Uterus (tissue), 2 donors: ENCODE measurements around the gene KRT73.

Source experiments
- CTCF ChIP-seq, 4 experiments: fragments of 200-600 bp in 2 of 4; fragments of 450-650 bp in 2 of 4; sonication (generic) in 2 of 4; IDR thresholded peaks; one replicate each; pipeline ENCODE4 v1.5.1; 2016 to 2019; ENCODE audit warnings: antibody characterized with exemption in 4 of 4, mild to moderate bottlenecking in 2 of 4, moderate library complexity in 1 of 4
- POLR2A ChIP-seq, 2 donors: fragments of 450-650 bp; IDR thresholded peaks; one replicate each; pipeline ENCODE4 v1.6.1; 2016; ENCODE audit warnings: antibody characterized with exemption in 2 of 2, mild to moderate bottlenecking in 1 of 2, moderate library complexity in 1 of 2

- TF ChIP-seq CTCF (IDR thresholded peaks at IDR 0.05), result no peak
- TF ChIP-seq POLR2A (IDR thresholded peaks at IDR 0.05), result no peak
These were observed 32.2 kb upstream of the KRT73 start for GRCh38 chr12:52650520-52651081.
